OCI-LY1 (cell line): ENCODE data around the gene CACHD1.

Experiments used
- H2AFZ ChIP-seq: fragments of 200-600 bp; sonication (generic), shearing (Covaris generic); 2 replicates; pipeline ENCODE4 v1.6.0; 2014; ENCODE audit warnings: antibody characterized with exemption, mild to moderate bottlenecking, low read length
- H3F3A ChIP-seq: fragments of 200-600 bp; sonication (generic), shearing (Covaris generic); 2 replicates; pipeline ENCODE4 v1.6.0; 2014; ENCODE audit warnings: mild to moderate bottlenecking, antibody characterized with exemption, low read length, moderate library complexity; ENCODE audit not compliant: insufficient read depth
- H3K27ac ChIP-seq: fragments of 200-600 bp; sonication (generic); 2 replicates; pipeline ENCODE4 v1.5.1; 2014; ENCODE audit warnings: low read length, mixed run types, mild to moderate bottlenecking, low read depth; ENCODE audit not compliant: poor library complexity, severe bottlenecking
- H3K27me3 ChIP-seq: fragments of 200-600 bp; sonication (generic); 2 replicates; pipeline ENCODE4 v1.6.0; 2014; ENCODE audit warnings: antibody characterized with exemption, mild to moderate bottlenecking, low read length, moderate library complexity; ENCODE audit not compliant: insufficient read depth
- H3K36me3 ChIP-seq: fragments of 200-600 bp; sonication (generic); 2 replicates; pipeline ENCODE4 v1.6.1; 2014; ENCODE audit warnings: mild to moderate bottlenecking, antibody characterized with exemption, low read length, moderate library complexity, mixed read lengths; ENCODE audit not compliant: insufficient read depth
- H3K4me1 ChIP-seq: fragments of 200-600 bp; sonication (generic); 2 replicates; pipeline ENCODE4 v1.5.1; 2014; ENCODE audit warnings: mild to moderate bottlenecking, low read length, moderate library complexity; ENCODE audit not compliant: insufficient read depth, severe bottlenecking
- H3K4me2 ChIP-seq: fragments of 200-600 bp; sonication (generic), shearing (Covaris generic); 2 replicates; pipeline ENCODE4 v1.6.1; 2014; ENCODE audit warnings: low read length
- H3K4me3 ChIP-seq: fragments of 200-600 bp; sonication (generic); 2 replicates; pipeline ENCODE4 v1.5.1; 2014; ENCODE audit warnings: low read length, low read depth, mild to moderate bottlenecking, mixed read lengths; ENCODE audit not compliant: poor library complexity, severe bottlenecking
- H3K79me2 ChIP-seq: fragments of 200-600 bp; shearing (Covaris generic); 2 replicates; pipeline ENCODE4 v1.6.1; 2016; ENCODE audit warnings: mixed run types, low read length, mixed read lengths; ENCODE audit not compliant: insufficient read depth
- H3K9ac ChIP-seq: fragments of 200-600 bp; sonication (generic), shearing (Covaris generic); 2 replicates; pipeline ENCODE4 v1.6.1; 2014; ENCODE audit warnings: mild to moderate bottlenecking, low read length, mixed read lengths
- H3K9me2 ChIP-seq: fragments of 200-600 bp; sonication (generic), shearing (Covaris generic); 2 replicates; pipeline ENCODE4 v1.6.1; 2014; ENCODE audit warnings: low read depth, mild to moderate bottlenecking, low read length, mixed read lengths
- H3K9me3 ChIP-seq: fragments of 200-600 bp; shearing (Covaris generic); 2 replicates; pipeline ENCODE4 v1.6.1; 2014; ENCODE audit warnings: low read length, mixed read lengths
- H4K20me1 ChIP-seq: fragments of 200-600 bp; sonication (generic), shearing (Covaris generic); 2 replicates; pipeline ENCODE4 v1.6.0; 2016; ENCODE audit warnings: mild to moderate bottlenecking, low read length; ENCODE audit not compliant: insufficient read depth
- EZH2 ChIP-seq: fragments of 200-600 bp; sonication (generic), shearing (Covaris generic); IDR thresholded peaks from 2 replicates; pipeline ENCODE4 v1.8.0; 2017; ENCODE audit warnings: borderline replicate concordance, mixed run types, mild to moderate bottlenecking, antibody characterized with exemption, low read length, moderate library complexity, mixed read lengths
- TF ChIP-seq, protein P1 (sequence below): fragments of 200-600 bp; sonication (generic), shearing (Covaris generic); IDR thresholded peaks from 2 replicates; pipeline ENCODE4 v1.5.1; 2017; ENCODE audit warnings: mild to moderate bottlenecking, antibody characterized with exemption, low read length, moderate library complexity, mixed read lengths

CACHD1 gene

DNA sequence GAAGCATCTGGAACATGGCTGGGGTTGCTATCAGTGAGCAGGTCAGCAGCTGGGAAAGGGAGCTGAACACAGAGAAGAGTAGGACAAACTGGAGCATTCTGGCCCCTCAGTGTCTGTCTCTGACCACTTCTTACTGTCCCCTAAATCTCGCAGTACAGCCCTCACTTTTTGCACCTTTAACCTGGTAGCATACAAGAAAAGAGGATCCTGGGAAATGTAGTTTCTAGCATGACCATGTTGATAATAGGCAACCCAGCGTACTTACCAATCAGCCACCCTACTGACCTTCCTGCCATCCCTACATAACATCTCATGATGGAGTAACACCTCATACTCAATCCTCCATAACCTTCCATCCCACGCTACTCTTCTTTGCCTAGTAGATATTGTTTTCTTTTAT lies 175.8 kb downstream of the CACHD1 start:
- TF ChIP-seq, protein P1, sequence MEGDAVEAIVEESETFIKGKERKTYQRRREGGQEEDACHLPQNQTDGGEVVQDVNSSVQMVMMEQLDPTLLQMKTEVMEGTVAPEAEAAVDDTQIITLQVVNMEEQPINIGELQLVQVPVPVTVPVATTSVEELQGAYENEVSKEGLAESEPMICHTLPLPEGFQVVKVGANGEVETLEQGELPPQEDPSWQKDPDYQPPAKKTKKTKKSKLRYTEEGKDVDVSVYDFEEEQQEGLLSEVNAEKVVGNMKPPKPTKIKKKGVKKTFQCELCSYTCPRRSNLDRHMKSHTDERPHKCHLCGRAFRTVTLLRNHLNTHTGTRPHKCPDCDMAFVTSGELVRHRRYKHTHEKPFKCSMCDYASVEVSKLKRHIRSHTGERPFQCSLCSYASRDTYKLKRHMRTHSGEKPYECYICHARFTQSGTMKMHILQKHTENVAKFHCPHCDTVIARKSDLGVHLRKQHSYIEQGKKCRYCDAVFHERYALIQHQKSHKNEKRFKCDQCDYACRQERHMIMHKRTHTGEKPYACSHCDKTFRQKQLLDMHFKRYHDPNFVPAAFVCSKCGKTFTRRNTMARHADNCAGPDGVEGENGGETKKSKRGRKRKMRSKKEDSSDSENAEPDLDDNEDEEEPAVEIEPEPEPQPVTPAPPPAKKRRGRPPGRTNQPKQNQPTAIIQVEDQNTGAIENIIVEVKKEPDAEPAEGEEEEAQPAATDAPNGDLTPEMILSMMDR = no peak
- TF ChIP-seq EZH2 = no peak
- Histone ChIP-seq H3K9me3 (no peaks in the 10 kb centered on the region), H2AFZ (no peak overlapping the region), H3K9me2 (no peaks in the 10 kb centered on the region), H3K79me2 (no peaks in the 10 kb centered on the region), H3K27ac (no peak overlapping the region), H3K9ac (no peak overlapping the region), H3K4me1 (no peaks in the 10 kb centered on the region), H3K4me2 (no peak overlapping the region), H4K20me1 (no peaks in the 10 kb centered on the region), H3K27me3 (no peaks in the 10 kb centered on the region; the same call in 1 of the 2 replicates), H3K36me3 (no peaks in the 10 kb centered on the region), H3K4me3 (no peak overlapping the region), H3F3A (no peaks in the 10 kb centered on the region)

DNA sequence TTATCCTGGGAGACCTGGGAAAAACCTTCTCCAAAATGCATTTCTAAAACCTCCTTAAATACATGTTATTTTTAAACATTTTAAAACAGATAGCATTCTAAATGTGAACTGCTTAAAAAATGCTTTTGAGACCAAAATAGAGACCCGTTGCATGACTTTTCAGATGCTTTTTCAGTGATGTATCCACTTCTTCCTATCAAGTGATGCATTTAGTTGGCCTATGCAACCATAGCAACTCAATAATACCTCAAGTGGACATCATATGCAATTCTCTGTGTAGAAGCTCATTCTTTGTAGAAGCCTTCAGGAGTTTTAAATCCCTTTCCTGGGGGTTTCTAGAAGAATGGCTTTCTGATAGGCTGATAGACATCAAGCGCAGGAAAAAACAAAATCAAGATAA lies 180.5 kb downstream of the CACHD1 start:
- Histone ChIP-seq H3K9ac (no peak overlapping the region), H3K79me2 (no peaks in the 10 kb centered on the region), H4K20me1 (no peaks in the 10 kb centered on the region), H3K4me3 (no peak overlapping the region), H3K36me3 (no peaks in the 10 kb centered on the region), H3K4me1 (no peaks in the 10 kb centered on the region), H3K4me2 (no peak overlapping the region), H3K27me3 (no peaks in the 10 kb centered on the region; the same call in 1 of the 2 replicates), H2AFZ (no peak overlapping the region), H3K9me2 (no peaks in the 10 kb centered on the region), H3F3A (no peaks in the 10 kb centered on the region), H3K27ac (no peak overlapping the region), H3K9me3 (no peaks in the 10 kb centered on the region)
- no peak for TF ChIP-seq EZH2
- TF ChIP-seq, protein P1 = no peak

GRCh38 chr1:64651841-64652240 lies 181.9 kb downstream of the CACHD1 start:
- Histone ChIP-seq H3K27me3 (no peaks in the 10 kb centered on the region; the same call in 1 of the 2 replicates), H3K9ac (no peak overlapping the region), H3K9me3 (no peaks in the 10 kb centered on the region), H3K9me2 (no peaks in the 10 kb centered on the region), H3K4me2 (no peak overlapping the region), H4K20me1 (no peaks in the 10 kb centered on the region), H2AFZ (no peak overlapping the region), H3K27ac (no peak overlapping the region), H3F3A (no peaks in the 10 kb centered on the region), H3K4me1 (no peaks in the 10 kb centered on the region), H3K36me3 (no peaks in the 10 kb centered on the region), H3K79me2 (no peaks in the 10 kb centered on the region), H3K4me3 (no peak overlapping the region)
- TF ChIP-seq EZH2 = no peak
- TF ChIP-seq, protein P1 = no peak
